NT2/D1 (cell line): ENCODE results near the gene CCDC152.

Source experiments
- DNase-seq: peaks from one replicate; pipeline ENCODE4 v3.0.0-alpha.2; 2011; ENCODE audit warnings: low read depth, low spot score
- H3K27me3 ChIP-seq: 2 replicates; pipeline ENCODE4 v1.6.0; 2011; ENCODE audit warnings: mild to moderate bottlenecking; ENCODE audit not compliant: insufficient read length, insufficient read depth
- H3K36me3 ChIP-seq: 2 replicates; pipeline ENCODE4 v1.6.1; 2011; ENCODE audit warnings: mild to moderate bottlenecking, low read length, mixed read lengths; ENCODE audit not compliant: insufficient read depth, insufficient read length
- H3K4me1 ChIP-seq: 2 replicates; pipeline ENCODE4 v1.5.1; 2011; ENCODE audit not compliant: insufficient read depth, insufficient read length
- H3K4me3 ChIP-seq: 2 replicates; pipeline ENCODE4 v1.5.1; 2011; ENCODE audit warnings: low read depth; ENCODE audit not compliant: insufficient read length
- H3K9ac ChIP-seq: 2 replicates; pipeline ENCODE4 v1.6.0; 2011; ENCODE audit warnings: low read depth; ENCODE audit not compliant: insufficient read length
- H3K9me3 ChIP-seq: 2 replicates; pipeline ENCODE4 v1.5.1; 2011; ENCODE audit warnings: mild to moderate bottlenecking, low read length; ENCODE audit not compliant: insufficient read depth
- SUZ12 ChIP-seq: IDR thresholded peaks from 2 replicates; pipeline ENCODE4 v1.6.1; 2011; ENCODE audit not compliant: insufficient read length, insufficient read depth; ENCODE audit errors: extremely low read depth
- YY1 ChIP-seq: IDR thresholded peaks from 2 replicates; pipeline ENCODE4 v1.6.1; 2011; ENCODE audit not compliant: insufficient read length, insufficient read depth
- ZNF274 ChIP-seq: IDR thresholded peaks from 2 replicates; pipeline ENCODE4 v1.6.1; 2011; ENCODE audit warnings: mild to moderate bottlenecking, low read depth, low read length

The CCDC152 gene

DNA sequence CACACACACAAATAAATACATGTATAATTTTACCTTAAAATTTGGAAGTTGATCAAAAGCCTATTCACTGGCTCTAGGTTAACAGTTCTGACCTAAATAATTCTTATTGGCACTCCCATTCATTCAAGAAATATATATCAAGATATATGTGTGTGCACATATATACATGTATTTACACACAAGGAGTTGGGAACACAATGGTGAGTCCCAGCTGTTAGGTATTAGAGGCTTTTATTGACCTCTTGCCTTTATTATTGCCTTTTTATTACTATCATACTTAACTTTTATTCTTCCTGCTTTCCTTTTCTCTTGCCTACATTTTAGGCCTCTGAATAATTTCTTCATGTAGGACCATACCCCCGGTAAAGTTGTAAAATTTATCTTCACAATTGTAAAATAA, 25.0 kb downstream of the CCDC152 start:
- TF ChIP-seq ZNF274 (no peak), YY1 (no peak), SUZ12 (no peak)
- Histone ChIP-seq H3K36me3 (no peaks in the 10 kb centered on the region), H3K9ac (no peak overlapping the region), H3K4me1 (no peaks in the 10 kb centered on the region), H3K27me3 (no peaks in the 10 kb centered on the region), H3K4me3 (no peak overlapping the region), H3K9me3 (no peaks in the 10 kb centered on the region)
- no peak for DNase-seq

DNA sequence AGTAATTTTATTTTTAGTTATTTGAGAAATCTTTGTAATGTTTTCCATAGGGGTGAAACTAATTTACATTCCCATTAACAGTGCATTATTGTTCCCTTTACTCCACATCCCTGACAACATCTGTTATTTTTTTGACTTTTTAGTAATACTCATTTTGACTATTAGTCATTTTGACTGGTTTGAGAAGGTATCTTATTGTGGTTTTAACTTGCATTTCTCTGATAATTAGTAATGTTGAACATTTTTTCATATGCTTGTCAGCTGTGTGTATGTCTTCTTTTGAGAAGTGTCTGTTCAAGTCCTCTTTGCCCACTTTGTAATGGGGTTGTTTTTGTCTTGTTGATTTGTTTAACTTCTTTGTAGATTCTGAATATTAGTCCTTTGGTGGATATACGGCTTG, 27.5 kb downstream of the CCDC152 start:
- TF ChIP-seq ZNF274 (no peak), YY1 (no peak), SUZ12 (no peak)
- no peak overlapping the region for H3K4me3 ChIP-seq
- H3K9me3 ChIP-seq, result peaks cover 6% of the 10 kb centered on the region
- no peak overlapping the region for H3K9ac ChIP-seq
- no peak for DNase-seq
- H3K36me3 ChIP-seq, result no peaks in the 10 kb centered on the region
- H3K4me1 ChIP-seq, result no peaks in the 10 kb centered on the region
- no peaks in the 10 kb centered on the region for H3K27me3 ChIP-seq

GRCh38 chr5:42785756-42786155, 29.1 kb downstream of the CCDC152 start:
- H3K9ac ChIP-seq, result no peak overlapping the region
- H3K27me3 ChIP-seq, result no peaks in the 10 kb centered on the region
- no peak for DNase-seq
- no peak for TF ChIP-seq YY1
- no peak for TF ChIP-seq ZNF274
- no peak for TF ChIP-seq SUZ12
- H3K36me3 ChIP-seq, result no peaks in the 10 kb centered on the region
- no peaks in the 10 kb centered on the region for H3K4me1 ChIP-seq
- H3K9me3 ChIP-seq, result peaks cover 6% of the 10 kb centered on the region
- no peak overlapping the region for H3K4me3 ChIP-seq

DNA sequence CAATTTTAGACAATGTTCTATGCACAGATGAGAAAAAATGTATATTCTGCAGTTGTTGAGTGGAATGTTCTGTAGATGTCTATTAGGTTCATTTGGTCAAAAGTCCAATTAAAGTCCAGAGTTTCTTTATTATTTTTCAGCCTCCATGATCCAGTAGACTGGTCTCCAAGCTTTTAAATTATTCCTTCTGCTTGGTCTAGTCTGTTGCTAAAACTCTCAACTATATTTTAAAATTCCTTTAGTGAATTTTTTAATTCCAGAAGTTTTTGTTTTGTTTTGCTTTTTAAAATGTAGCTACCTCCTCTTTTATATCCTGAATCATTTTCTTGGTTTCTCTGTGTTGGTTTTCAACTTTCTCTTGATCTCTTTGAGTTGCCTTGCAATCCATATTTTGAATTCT, 30.5 kb downstream of the CCDC152 start:
- no peak for DNase-seq
- Histone ChIP-seq H3K9me3 (peaks cover 6% of the 10 kb centered on the region), H3K36me3 (no peaks in the 10 kb centered on the region), H3K9ac (no peak overlapping the region), H3K4me3 (no peak overlapping the region), H3K27me3 (no peaks in the 10 kb centered on the region), H3K4me1 (no peaks in the 10 kb centered on the region)
- no peak for TF ChIP-seq YY1
- TF ChIP-seq ZNF274, result no peak
- TF ChIP-seq SUZ12, result no peak

DNA sequence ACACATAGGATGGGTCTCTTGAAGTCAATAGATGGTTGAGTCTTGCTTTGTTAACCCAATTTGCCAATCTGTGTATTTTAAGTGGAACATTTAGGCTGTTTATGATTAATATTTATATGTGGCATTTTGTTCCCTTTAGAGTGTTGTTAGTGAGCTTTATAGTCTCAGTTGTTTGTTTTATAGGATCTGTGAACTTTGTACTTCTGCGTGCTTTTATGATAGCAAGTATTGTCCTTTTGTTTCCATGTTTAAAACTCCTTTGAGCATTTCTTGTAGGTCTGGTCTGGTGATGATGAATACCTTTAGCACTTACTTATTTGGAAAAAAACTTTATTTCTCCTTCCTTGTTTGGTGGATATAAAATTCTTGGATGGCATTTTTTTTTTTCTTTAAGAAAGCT, 31.2 kb downstream of the CCDC152 start:
- H3K4me3 ChIP-seq, result no peak overlapping the region
- no peak for DNase-seq
- no peak overlapping the region for H3K9ac ChIP-seq
- no peaks in the 10 kb centered on the region for H3K27me3 ChIP-seq
- H3K4me1 ChIP-seq, result no peaks in the 10 kb centered on the region
- H3K9me3 ChIP-seq, result peaks cover 6% of the 10 kb centered on the region
- H3K36me3 ChIP-seq, result no peaks in the 10 kb centered on the region
- TF ChIP-seq SUZ12 (no peak), YY1 (no peak), ZNF274 (no peak)

DNA sequence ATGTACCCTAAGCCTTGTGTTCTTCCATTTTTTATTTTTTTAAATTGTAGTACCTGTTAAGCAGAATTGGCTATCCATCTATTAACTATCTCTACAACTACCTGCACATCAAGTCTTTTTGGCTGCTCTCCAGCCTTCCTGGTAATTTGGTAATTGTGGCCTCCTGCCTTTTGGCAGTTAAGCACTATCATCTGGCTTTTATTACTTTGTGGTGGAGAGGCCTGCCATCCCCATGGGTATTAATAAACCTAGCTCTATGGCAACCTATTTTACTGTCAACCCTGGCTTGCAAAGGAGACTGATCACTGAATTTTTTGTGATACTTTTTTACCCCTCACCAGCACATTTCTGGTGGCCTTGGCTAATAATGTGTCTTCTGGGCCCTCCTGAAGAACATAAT, 34.5 kb downstream of the CCDC152 start:
- no peaks in the 10 kb centered on the region for H3K36me3 ChIP-seq
- H3K27me3 ChIP-seq, result no peaks in the 10 kb centered on the region
- H3K4me3 ChIP-seq, result no peak overlapping the region
- TF ChIP-seq YY1, result no peak
- no peak for TF ChIP-seq SUZ12
- TF ChIP-seq ZNF274, result no peak
- H3K9me3 ChIP-seq, result peaks cover 6% of the 10 kb centered on the region
- no peaks in the 10 kb centered on the region for H3K4me1 ChIP-seq
- H3K9ac ChIP-seq, result no peak overlapping the region
- no peak for DNase-seq

GRCh38 chr5:42798284-42799240, 41.9 kb downstream of the CCDC152 start:
- H3K27me3 ChIP-seq, result no peaks in the 10 kb centered on the region
- no peak overlapping the region for H3K9ac ChIP-seq
- no peaks in the 10 kb centered on the region for H3K36me3 ChIP-seq
- no peak overlapping the region for H3K4me3 ChIP-seq
- TF ChIP-seq ZNF274 (no peak), YY1 (no peak), SUZ12 (no peak)
- H3K4me1 ChIP-seq, result no peaks in the 10 kb centered on the region
- no peaks in the 10 kb centered on the region for H3K9me3 ChIP-seq
- no peak for DNase-seq
